Retinal pigment epithelial cell (primary cell): ENCODE data around the gene SMCP.

ENCODE experiments used
- DNase-seq: peaks from one replicate; pipeline ENCODE4 v3.0.0-alpha.2; 2010; ENCODE audit warnings: low read depth
- H3K4me3 ChIP-seq: 2 replicates; pipeline ENCODE4 v1.5.1; 2011; ENCODE audit warnings: mild to moderate bottlenecking, low read length, control low read depth, moderate library complexity
- CTCF ChIP-seq: conservative IDR thresholded peaks from 2 replicates; pipeline ENCODE4 v1.5.1; 2011; ENCODE audit warnings: low read depth, low read length, control low read depth, inconsistent platforms

The SMCP gene

DNA sequence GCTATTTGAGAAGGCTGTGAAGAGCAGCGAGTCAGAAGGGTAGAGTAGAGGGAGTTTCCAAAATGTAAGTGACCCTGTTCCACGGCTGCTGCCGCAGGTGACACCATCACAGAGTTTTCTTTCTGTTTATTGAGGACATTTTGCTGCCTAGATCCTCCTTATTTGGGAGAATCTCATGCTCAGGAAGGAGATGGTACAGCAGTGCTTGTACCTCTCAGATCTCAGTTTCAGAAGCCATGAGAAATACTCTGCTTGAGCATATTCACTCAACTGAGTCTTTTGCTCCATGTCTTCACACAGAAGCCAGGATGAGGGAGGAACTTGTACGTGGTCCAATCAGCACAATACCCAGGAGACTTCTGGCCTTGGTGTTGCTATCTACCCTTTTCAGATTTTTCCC is 16.7 kb upstream of the SMCP start:
- DNase-seq, result no peak
- TF ChIP-seq CTCF, result no peak
- H3K4me3 ChIP-seq, result no peak overlapping the region

GRCh38 chr1:152864443-152864842 is 13.7 kb upstream of the SMCP start:
- no peak overlapping the region for H3K4me3 ChIP-seq
- no peak for DNase-seq
- TF ChIP-seq CTCF, result no peak

GRCh38 chr1:152866321-152866720 is 11.8 kb upstream of the SMCP start:
- TF ChIP-seq CTCF, result no peak
- DNase-seq, result no peak

GRCh38 chr1:152869808-152870419 is 8.2 kb upstream of the SMCP start:
- TF ChIP-seq CTCF, result peak; percentile 92
- H3K4me3 ChIP-seq, result no peak overlapping the region
- no peak for DNase-seq

More at GRCh38 chr1:152866321-152866720, 11.8 kb upstream of the SMCP start:
- no peak overlapping the region for H3K4me3 ChIP-seq

DNA sequence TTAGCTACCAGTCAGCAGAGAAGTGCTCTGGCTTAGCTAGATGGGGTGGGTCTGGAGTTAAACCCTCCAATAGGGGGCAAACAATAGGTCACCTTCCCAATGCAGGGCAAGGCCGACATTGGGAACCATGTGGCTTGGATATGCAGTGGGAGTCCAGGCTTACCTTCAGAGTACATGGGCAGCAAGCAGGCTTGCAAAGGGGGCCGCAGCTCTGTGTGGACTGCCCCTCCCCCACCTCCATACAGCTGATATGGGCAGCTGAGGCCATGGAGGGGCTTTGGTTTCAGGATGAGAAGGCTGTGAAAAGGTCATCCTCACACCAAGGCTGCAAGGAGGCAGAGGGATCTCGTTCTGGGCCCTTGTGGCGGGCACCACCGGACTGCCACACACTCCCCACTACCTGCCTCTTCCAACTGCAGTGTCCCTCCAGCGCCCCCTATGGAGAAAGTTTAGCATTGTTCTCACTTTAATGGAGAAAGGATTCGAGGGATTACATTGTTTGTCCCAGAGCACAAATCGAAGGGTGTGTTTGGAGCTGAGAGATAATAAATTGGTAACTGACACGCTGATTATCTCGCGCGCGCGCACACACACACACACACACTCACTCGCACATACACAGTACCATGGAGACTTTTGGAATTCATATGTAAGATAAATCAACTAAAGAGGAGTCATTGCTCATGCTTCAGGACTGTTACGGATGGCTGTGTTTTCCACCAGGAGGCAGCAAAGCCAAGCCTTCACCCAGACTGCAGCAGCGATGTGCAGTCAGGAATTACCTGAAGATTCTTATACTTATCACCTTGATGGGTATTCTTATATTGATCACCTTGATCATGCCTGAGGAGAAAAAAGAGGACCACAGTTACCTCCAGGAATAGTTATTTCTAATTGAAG is 7.0 kb upstream of the SMCP start:
- DNase-seq, result no peak

GRCh38 chr1:152871731-152872126 is 6.4 kb upstream of the SMCP start:
- DNase-seq, result no peak
- TF ChIP-seq CTCF, result no peak
- no peak overlapping the region for H3K4me3 ChIP-seq

More for the DNA sequence above, 7.0 kb upstream of the SMCP start:
- peak; percentile 78 for TF ChIP-seq CTCF
- H3K4me3 ChIP-seq, result no peak overlapping the region
